GM23338 (cell line): ENCODE data around the gene RXRB.

Experiments used
- CREB1 ChIP-seq: fragments of 250-450 bp; sonication (Bioruptor Pico); IDR thresholded peaks from 2 replicates; pipeline ENCODE4 v1.5.0; 2020; ENCODE audit warnings: low read depth, mild to moderate bottlenecking, moderate library complexity
- CTCF ChIP-seq, 2 experiments: fragments of 200-600 bp in 1 of 2; sonication (generic) in 1 of 2; conservative IDR thresholded peaks; 2 replicates each; pipeline versions ENCODE4 v1.5.1 to v1.6.1; 2016 to 2017; ENCODE audit warnings: antibody characterized with exemption in 2 of 2, low read depth in 2 of 2, mild to moderate bottlenecking in 2 of 2, moderate library complexity in 1 of 2
- ETS1 ChIP-seq: IDR thresholded peaks from 2 replicates; pipeline ENCODE4 v1.6.1; 2016; ENCODE audit warnings: antibody characterized with exemption
- EZH2 ChIP-seq: fragments of 200-600 bp; sonication (generic); IDR thresholded peaks from one replicate; pipeline ENCODE4 v1.8.0; 2017; ENCODE audit warnings: antibody characterized with exemption, mild to moderate bottlenecking, low read depth; ENCODE audit not compliant: unreplicated experiment
- EZH2phosphoT487 ChIP-seq: fragments of 200-600 bp; sonication (generic); IDR thresholded peaks from one replicate; pipeline ENCODE4 v1.8.1; 2018; ENCODE audit warnings: antibody characterized with exemption; ENCODE audit not compliant: unreplicated experiment
- JUNB ChIP-seq: IDR thresholded peaks from one replicate; pipeline ENCODE4 v1.6.1; 2016; ENCODE audit warnings: antibody characterized with exemption; ENCODE audit not compliant: unreplicated experiment
- NANOG ChIP-seq: IDR thresholded peaks from 2 replicates; pipeline ENCODE4 v1.6.1; 2016; ENCODE audit warnings: antibody characterized with exemption, borderline replicate concordance
- POLR2AphosphoS5 ChIP-seq: IDR thresholded peaks from 2 replicates; pipeline ENCODE4 v1.6.1; 2016; ENCODE audit warnings: antibody characterized with exemption, low read depth
- REST ChIP-seq: IDR thresholded peaks from one replicate; pipeline ENCODE4 v1.6.1; 2018; ENCODE audit warnings: antibody characterized with exemption; ENCODE audit not compliant: unreplicated experiment
- STAT1 ChIP-seq: IDR thresholded peaks from one replicate; pipeline ENCODE4 v1.6.1; 2016; ENCODE audit warnings: antibody characterized with exemption; ENCODE audit not compliant: unreplicated experiment
- ZNF114 ChIP-seq: fragments of 250-450 bp; sonication (Bioruptor Pico); IDR thresholded peaks from 2 replicates; pipeline ENCODE4 v1.5.0; 2020; ENCODE audit warnings: mild to moderate bottlenecking, moderate library complexity
- ZNF331 ChIP-seq: fragments of 250-450 bp; sonication (Bioruptor Pico); IDR thresholded peaks from 2 replicates; pipeline ENCODE4 v1.5.0; 2020; ENCODE audit warnings: low read depth, mild to moderate bottlenecking, moderate library complexity
- ZNF462 ChIP-seq: fragments of 250-450 bp; sonication (Bioruptor Pico); IDR thresholded peaks from 2 replicates; pipeline ENCODE4 v1.5.0; 2020; ENCODE audit warnings: mild to moderate bottlenecking, moderate library complexity

- peak; percentile 37 to 61; a peak in 3 of 4 replicates for TF ChIP-seq CTCF (conservative IDR thresholded peaks at IDR 0.05; ENCODE audit: low read depth in 2 of 2)
- no peak for TF ChIP-seq CREB1 (CRISPR knock-in tag)
- TF ChIP-seq POLR2AphosphoS5 = no peak
- TF ChIP-seq EZH2 = no peak
- TF ChIP-seq ETS1 = no peak
- no peak for TF ChIP-seq STAT1
- no peak for TF ChIP-seq ZNF331 (CRISPR knock-in tag)
- no peak for TF ChIP-seq REST
- TF ChIP-seq NANOG = no peak
- no peak for TF ChIP-seq EZH2phosphoT487
- TF ChIP-seq JUNB = no peak
- TF ChIP-seq ZNF114 (CRISPR knock-in tag) = no peak
- no peak for TF ChIP-seq ZNF462
Observed at GRCh38 chr6:33205191-33206026, 4.9 kb upstream of the RXRB start.
